ENCODE data around the gene PACRG.

Gene PACRG

GRCh38 chr6:163187201-163187600 is 459.4 kb downstream of the PACRG start:
- TF ChIP-seq CTCF (IDR thresholded peaks at IDR 0.05; ENCODE audit: low read depth, low read length): no peak
- DNase-seq (ENCODE audit: extremely low read depth, low read depth): no peak

- DNase-seq (ENCODE audit: extremely low read depth, low read depth): no peak
- no peak for TF ChIP-seq CTCF (IDR thresholded peaks at IDR 0.05; ENCODE audit: low read depth, low read length)
Measured at GRCh38 chr6:163187606-163188005, 459.8 kb downstream of the PACRG start.

- DNase-seq (ENCODE audit: extremely low read depth, low read depth): no peak
- no peak for TF ChIP-seq CTCF (IDR thresholded peaks at IDR 0.05; ENCODE audit: low read depth, low read length)
Measured at GRCh38 chr6:163188746-163189145, 461.0 kb downstream of the PACRG start.

GRCh38 chr6:163189609-163190008 is 461.8 kb downstream of the PACRG start:
- TF ChIP-seq CTCF (IDR thresholded peaks at IDR 0.05; ENCODE audit: low read depth, low read length): no peak
- DNase-seq (ENCODE audit: extremely low read depth, low read depth): no peak

GRCh38 chr6:163190786-163191185 is 463.0 kb downstream of the PACRG start:
- DNase-seq (ENCODE audit: extremely low read depth, low read depth): no peak
- no peak for TF ChIP-seq CTCF (IDR thresholded peaks at IDR 0.05; ENCODE audit: low read depth, low read length)

- TF ChIP-seq CTCF (IDR thresholded peaks at IDR 0.05; ENCODE audit: low read depth, low read length): no peak
- no peak for DNase-seq (ENCODE audit: extremely low read depth, low read depth)
Measured at GRCh38 chr6:163191704-163192537, 464.1 kb downstream of the PACRG start.

GRCh38 chr6:163192591-163192990 is 464.8 kb downstream of the PACRG start:
- no peak for DNase-seq (ENCODE audit: extremely low read depth, low read depth)
- TF ChIP-seq CTCF (IDR thresholded peaks at IDR 0.05; ENCODE audit: low read depth, low read length): no peak

All from AG09319 (cell line).